Loucy (cell line): Measurements from ENCODE around the gene UTP4.

Experiments used
- EZH2phosphoT487 ChIP-seq: fragments of 200-600 bp; IDR thresholded peaks from 2 replicates; pipeline ENCODE4 v1.6.1; 2018; ENCODE audit warnings: antibody characterized with exemption, mild to moderate bottlenecking, moderate library complexity, borderline replicate concordance
- TF ChIP-seq, protein P1 (sequence below): fragments of 200-600 bp; sonication (generic); conservative IDR thresholded peaks from 2 replicates; pipeline ENCODE4 v1.5.1; 2014; ENCODE audit warnings: mild to moderate bottlenecking, antibody characterized with exemption, low read length

DNA sequence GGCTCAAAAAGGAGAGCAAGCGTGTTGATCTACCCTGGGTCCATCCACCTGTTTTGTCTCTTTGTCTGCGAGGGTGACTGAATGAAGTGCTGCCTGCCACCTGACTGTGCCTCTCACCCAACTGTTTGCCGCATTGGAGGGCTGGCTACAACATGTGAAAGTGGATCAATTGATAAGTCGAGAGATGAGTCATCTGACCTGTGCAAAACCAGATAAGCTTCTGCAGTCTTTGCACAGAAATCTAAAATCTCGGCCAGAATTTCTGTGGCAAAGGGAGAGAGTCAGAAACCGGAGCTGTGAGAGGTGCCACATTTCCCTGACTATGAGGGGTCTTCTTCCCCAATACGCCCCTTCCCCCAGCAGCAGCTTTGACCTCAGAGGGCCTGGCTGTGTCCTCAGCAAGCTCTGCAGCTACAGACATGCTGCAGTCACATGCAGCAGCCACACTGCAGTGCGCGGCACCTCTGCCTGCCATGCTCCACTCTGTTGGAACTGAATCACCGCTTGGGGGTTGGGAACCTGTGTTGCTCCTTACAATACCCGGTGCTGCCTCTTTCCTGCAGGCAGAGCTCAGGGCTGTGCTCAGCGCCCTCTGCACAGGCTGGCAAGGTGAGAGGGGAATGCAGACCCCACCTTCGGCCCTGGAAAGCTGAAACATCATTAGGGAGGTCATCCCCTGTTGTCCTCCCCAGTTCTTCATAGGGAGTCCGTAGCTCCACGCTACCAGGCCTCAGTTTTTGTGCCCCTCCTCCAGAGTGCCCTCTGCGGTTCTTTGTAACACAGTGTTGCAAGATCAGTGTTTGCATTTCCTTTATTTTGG is 43.1 kb upstream of the UTP4 start:
- TF ChIP-seq, protein P1, sequence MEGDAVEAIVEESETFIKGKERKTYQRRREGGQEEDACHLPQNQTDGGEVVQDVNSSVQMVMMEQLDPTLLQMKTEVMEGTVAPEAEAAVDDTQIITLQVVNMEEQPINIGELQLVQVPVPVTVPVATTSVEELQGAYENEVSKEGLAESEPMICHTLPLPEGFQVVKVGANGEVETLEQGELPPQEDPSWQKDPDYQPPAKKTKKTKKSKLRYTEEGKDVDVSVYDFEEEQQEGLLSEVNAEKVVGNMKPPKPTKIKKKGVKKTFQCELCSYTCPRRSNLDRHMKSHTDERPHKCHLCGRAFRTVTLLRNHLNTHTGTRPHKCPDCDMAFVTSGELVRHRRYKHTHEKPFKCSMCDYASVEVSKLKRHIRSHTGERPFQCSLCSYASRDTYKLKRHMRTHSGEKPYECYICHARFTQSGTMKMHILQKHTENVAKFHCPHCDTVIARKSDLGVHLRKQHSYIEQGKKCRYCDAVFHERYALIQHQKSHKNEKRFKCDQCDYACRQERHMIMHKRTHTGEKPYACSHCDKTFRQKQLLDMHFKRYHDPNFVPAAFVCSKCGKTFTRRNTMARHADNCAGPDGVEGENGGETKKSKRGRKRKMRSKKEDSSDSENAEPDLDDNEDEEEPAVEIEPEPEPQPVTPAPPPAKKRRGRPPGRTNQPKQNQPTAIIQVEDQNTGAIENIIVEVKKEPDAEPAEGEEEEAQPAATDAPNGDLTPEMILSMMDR: no peak
- no peak for TF ChIP-seq EZH2phosphoT487
